GM12878 (cell line): ENCODE data around the gene CYP1A1.

Source experiments
- BCLAF1 ChIP-seq: fragments of 450-650 bp; IDR thresholded peaks from 2 replicates; pipeline ENCODE4 v1.6.1; 2017; ENCODE audit warnings: antibody characterized with exemption, mild to moderate bottlenecking, moderate library complexity
- CTCF ChIP-seq, 3 experiments: IDR thresholded peaks in 2 of 3; conservative IDR thresholded peaks in 1 of 3; 2 replicates each; pipeline ENCODE4 v1.5.1; 2011; ENCODE audit warnings: low read depth in 3 of 3, low read length in 3 of 3, mild to moderate bottlenecking in 3 of 3, control low read depth in 2 of 3, moderate library complexity in 2 of 3, inconsistent platforms in 1 of 3, mixed read lengths in 1 of 3; ENCODE audit not compliant: control insufficient read depth in 2 of 3, insufficient read depth in 1 of 3; ENCODE audit errors: extremely low read depth in 1 of 3
- EP300 ChIP-seq, 2 experiments: fragments of 150-350 bp in 1 of 2; IDR thresholded peaks; 2 replicates each; pipeline ENCODE4 v1.6.1; 2011 to 2012; ENCODE audit warnings: low read depth in 2 of 2, low read length in 2 of 2, borderline replicate concordance in 1 of 2, improper control_type of control experiment in 1 of 2, inconsistent platforms in 1 of 2; ENCODE audit not compliant: control insufficient read depth in 1 of 2
- MYC ChIP-seq: IDR thresholded peaks from 2 replicates; pipeline ENCODE4 v1.6.1; 2011; ENCODE audit warnings: mild to moderate bottlenecking, low read length, moderate library complexity, inconsistent platforms; ENCODE audit not compliant: insufficient read depth, insufficient replicate concordance, insufficient read length, severe bottlenecking
- TAF1 ChIP-seq: IDR thresholded peaks from 2 replicates; pipeline ENCODE4 v1.6.1; 2011; ENCODE audit warnings: mild to moderate bottlenecking, low read depth, low read length, borderline replicate concordance
- YY1 ChIP-seq: IDR thresholded peaks from 2 replicates; pipeline ENCODE4 v1.6.1; 2011; ENCODE audit warnings: low read depth, mild to moderate bottlenecking, low read length
- ZNF274 ChIP-seq: IDR thresholded peaks from one replicate; pipeline ENCODE4 v1.8.0; 2011; ENCODE audit not compliant: insufficient read length, insufficient read depth

- no peak for TF ChIP-seq CTCF (IDR thresholded peaks at IDR 0.05 in 2 of 3, conservative IDR thresholded peaks at IDR 0.05 in 1 of 3; ENCODE audit: control insufficient read depth in 2 of 3, extremely low read depth in 1 of 3, insufficient read depth in 1 of 3, low read depth in 3 of 3, low read length in 3 of 3)
- no peak for TF ChIP-seq YY1
- TF ChIP-seq MYC, result no peak
- no peak for TF ChIP-seq ZNF274
- TF ChIP-seq TAF1, result no peak
- TF ChIP-seq BCLAF1, result no peak
- TF ChIP-seq EP300 (IDR thresholded peaks at IDR 0.05; ENCODE audit: borderline replicate concordance in 1 of 2, control insufficient read depth in 1 of 2, low read depth in 2 of 2, low read length in 2 of 2), result no peak
Observed at GRCh38 chr15:74727727-74728126, 2.4 kb upstream of the CYP1A1 start.
